C4-2B (cell line): ENCODE data around the gene UQCRC2.

Source experiments
- ZFX ChIP-seq: fragments of 450-650 bp; IDR thresholded peaks from 2 replicates; pipeline ENCODE4 v1.6.1; 2017
- TF ChIP-seq, protein P1 (sequence below): fragments of 450-650 bp; conservative IDR thresholded peaks from 2 replicates; pipeline ENCODE4 v1.5.1; 2017; ENCODE audit warnings: mild to moderate bottlenecking

DNA sequence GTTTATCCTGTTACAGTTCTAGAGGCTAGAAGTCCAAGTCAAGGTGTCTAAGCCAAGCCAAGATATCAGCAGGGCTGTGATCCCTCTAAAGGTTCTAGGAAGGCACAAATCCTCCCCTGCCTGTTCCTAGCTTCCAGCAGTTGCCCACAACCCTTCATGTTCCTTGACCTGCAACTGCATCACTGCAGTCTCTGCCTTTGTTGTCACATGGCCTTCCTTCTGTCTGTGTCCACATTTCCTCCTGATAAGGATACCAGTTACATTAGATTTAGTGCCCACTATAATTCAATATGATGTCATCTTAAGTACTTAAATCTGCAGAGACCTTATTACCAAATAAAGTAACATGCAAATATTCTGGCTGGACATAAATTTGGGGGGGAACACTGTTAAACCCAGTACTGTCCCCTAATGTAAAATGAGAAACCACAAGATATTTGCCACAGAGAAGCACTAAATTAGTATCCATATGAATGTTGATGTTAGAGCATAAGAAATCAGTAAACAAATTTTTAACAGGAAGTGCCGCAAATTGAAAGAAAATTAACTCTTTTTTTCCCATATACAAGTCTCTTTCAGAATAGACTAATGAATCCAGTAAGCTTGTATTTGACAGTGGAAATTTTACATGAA lies 4.7 kb downstream of the UQCRC2 start:
- TF ChIP-seq, protein P1, sequence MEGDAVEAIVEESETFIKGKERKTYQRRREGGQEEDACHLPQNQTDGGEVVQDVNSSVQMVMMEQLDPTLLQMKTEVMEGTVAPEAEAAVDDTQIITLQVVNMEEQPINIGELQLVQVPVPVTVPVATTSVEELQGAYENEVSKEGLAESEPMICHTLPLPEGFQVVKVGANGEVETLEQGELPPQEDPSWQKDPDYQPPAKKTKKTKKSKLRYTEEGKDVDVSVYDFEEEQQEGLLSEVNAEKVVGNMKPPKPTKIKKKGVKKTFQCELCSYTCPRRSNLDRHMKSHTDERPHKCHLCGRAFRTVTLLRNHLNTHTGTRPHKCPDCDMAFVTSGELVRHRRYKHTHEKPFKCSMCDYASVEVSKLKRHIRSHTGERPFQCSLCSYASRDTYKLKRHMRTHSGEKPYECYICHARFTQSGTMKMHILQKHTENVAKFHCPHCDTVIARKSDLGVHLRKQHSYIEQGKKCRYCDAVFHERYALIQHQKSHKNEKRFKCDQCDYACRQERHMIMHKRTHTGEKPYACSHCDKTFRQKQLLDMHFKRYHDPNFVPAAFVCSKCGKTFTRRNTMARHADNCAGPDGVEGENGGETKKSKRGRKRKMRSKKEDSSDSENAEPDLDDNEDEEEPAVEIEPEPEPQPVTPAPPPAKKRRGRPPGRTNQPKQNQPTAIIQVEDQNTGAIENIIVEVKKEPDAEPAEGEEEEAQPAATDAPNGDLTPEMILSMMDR: no peak
- no peak for TF ChIP-seq ZFX
